ENCODE results near the gene HERC6. TPM values are rescaled to one million over a fixed set of nuclear protein-coding genes. Genes with fewer than 3 reads are reported as not detected.

HERC6 gene
- total and polyA plus RNA-seq, 2 of the 8 experiments (the other 6 are each of a cell fraction or from before 2014, with no cell fraction given), result 3.7 to 3.8 TPM

GRCh38 chr4:88443486-88443885 lies 64.8 kb downstream of the HERC6 start:
- peaks cover 0 to 6% (median 4%) of the 10 kb centered on the region in 4 experiments; a peak in 2 of 8 replicates for H3K36me3 ChIP-seq (ENCODE audit: control insufficient read depth in 2 of 4, insufficient read depth in 4 of 4, low read length in 3 of 4)
- no peak overlapping the region for H3K4me3 ChIP-seq (ENCODE audit: extremely low read depth in 1 of 4, insufficient read depth in 2 of 4, low read depth in 3 of 4, low read length in 4 of 4)
- no peak overlapping the region for H3K4ac ChIP-seq (replicated peaks; ENCODE audit: insufficient read length, low read depth, low read length)
- 0 out of 2 replicates have a peak overlapping the region, but pooled peaks have one; percentile 10 for H2BK5ac ChIP-seq (ENCODE audit: low read depth, low read length)
- peaks cover 5 to 8% of the 10 kb centered on the region in 2 experiments; a peak in 3 of 4 replicates for H3K9me3 ChIP-seq (ENCODE audit: insufficient read depth in 2 of 2, low read depth in 1 of 2, low read length in 1 of 2)
- 65% methylated on average over 5 of the region's 5 CpGs; no CpG with 5 or more reads in 1 of the 2 experiments for WGBS, 2 experiments (ENCODE audit: extremely low coverage in 1 of 2, insufficient coverage in 1 of 2, insufficient read length in 1 of 2, insufficient replicate concordance in 2 of 2, low coverage in 1 of 2, low lambda C conversion rate in 2 of 2, missing lambda C conversion rate in 1 of 2)
- TF ChIP-seq CEBPB (IDR thresholded peaks at IDR 0.05; ENCODE audit: low read depth, low read length) (peak; percentile 72), EZH2 (IDR thresholded peaks at IDR 0.05; ENCODE audit: low read depth, low read length, severe bottlenecking) (no peak)
- no peak overlapping the region for H4K91ac ChIP-seq (replicated peaks; ENCODE audit: insufficient read length, low read length)
- H4K5ac ChIP-seq (ENCODE audit: insufficient read length, low read depth, low read length), result no peak overlapping the region
- no peak overlapping the region for H3K27ac ChIP-seq (ENCODE audit: low read depth, low read length)
- no peak overlapping the region for H3K56ac ChIP-seq (replicated peaks; ENCODE audit: insufficient read length, low read depth, low read length)
- peaks cover 0 to 9% (median 4%) of the 10 kb centered on the region in 4 experiments; a peak in 5 of 7 replicates for H3K4me1 ChIP-seq (replicated peaks in 1 of 4; ENCODE audit: control insufficient read depth in 3 of 4, insufficient read depth in 4 of 4, low read length in 3 of 4)
- H2AK5ac ChIP-seq (ENCODE audit: low read depth, low read length), result no peak overlapping the region
- H2BK120ac ChIP-seq (replicated peaks; ENCODE audit: low read depth, low read length), result no peak overlapping the region
- H2BK20ac ChIP-seq (ENCODE audit: low read length), result no peak overlapping the region
- no peak overlapping the region for H3K14ac ChIP-seq (ENCODE audit: insufficient read length)
- no peak overlapping the region for H3K9ac ChIP-seq (replicated peaks in 1 of 4; ENCODE audit: extremely low read depth in 1 of 4, low read depth in 3 of 4, low read length in 3 of 4)
- H3K79me1 ChIP-seq (ENCODE audit: low read depth, low read length), result no peaks in the 10 kb centered on the region
- no peak for DNase-seq (ENCODE audit: low read depth in 1 of 2, low spot score in 2 of 2)
- no peaks in the 10 kb centered on the region for H3K27me3 ChIP-seq (replicated peaks in 1 of 4; ENCODE audit: control insufficient read depth in 3 of 4, extremely low read depth in 1 of 4, insufficient read depth in 3 of 4, low read length in 3 of 4)
- no peaks in the 10 kb centered on the region for H4K20me1 ChIP-seq (replicated peaks in 1 of 2; ENCODE audit: control insufficient read depth in 1 of 2, insufficient read depth in 2 of 2, low read length in 2 of 2)
- no peaks in the 10 kb centered on the region for H3K79me2 ChIP-seq (ENCODE audit: control insufficient read depth in 1 of 2, insufficient read depth in 2 of 2, low read length in 2 of 2)
- no peak for FAIRE-seq
- no peak overlapping the region for H2BK15ac ChIP-seq (ENCODE audit: low read length)
- peak overlapping the region; percentile 15; the same call in 1 of the 2 replicates for H3K18ac ChIP-seq (ENCODE audit: extremely low read depth, low read length)
- H3K23ac ChIP-seq (ENCODE audit: insufficient read length), result no peak overlapping the region
- H2AFZ ChIP-seq (ENCODE audit: low read length), result no peak overlapping the region
- H4K8ac ChIP-seq (ENCODE audit: extremely low read depth, insufficient read depth, low read length), result no peak overlapping the region
- no peak overlapping the region; the same call in 1 of the 2 replicates for H2BK12ac ChIP-seq (ENCODE audit: low read depth, low read length)
- H3K23me2 ChIP-seq (ENCODE audit: low read depth, low read length), result no peaks in the 10 kb centered on the region
- no peak overlapping the region; a peak in 1 of 4 replicates for H3K4me2 ChIP-seq (ENCODE audit: insufficient read depth in 1 of 2, low read depth in 2 of 2, low read length in 2 of 2)
- ChIA-PET CTCF (ENCODE audit: partially characterized antibody) (interaction anchor here (0.6 kb wide), 1 partner anchor 154 kb away, joined by 3 read pairs; no protein-coding TSS in a partner anchor), POLR2A (ENCODE audit: partially characterized antibody) (no interaction called here)

Measured in H1 (cell line).